Measurements from ENCODE around the gene FTSJ1. TPM values are rescaled to one million over a fixed set of nuclear protein-coding genes. Genes with fewer than 3 reads are reported as not detected.

FTSJ1 gene
- total RNA-seq, 4 donors from 2014 or later: 45.7 to 74.7 (median 56.1) TPM

GRCh38 chrX:48458711-48459110 lies 17.3 kb upstream of the FTSJ1 start:
- DNase-seq (ENCODE audit: low spot score) (no peak), ATAC-seq (ENCODE audit: low FRiP score) (no peak)
- TF ChIP-seq CTCF (IDR thresholded peaks at IDR 0.05): no peak

GRCh38 chrX:48459483-48459882 lies 16.5 kb upstream of the FTSJ1 start:
- DNase-seq (ENCODE audit: low spot score): no peak
- ATAC-seq (ENCODE audit: low FRiP score): no peak
- no peak for TF ChIP-seq CTCF (IDR thresholded peaks at IDR 0.05)

GRCh38 chrX:48460031-48460430 lies 16.0 kb upstream of the FTSJ1 start:
- ATAC-seq (ENCODE audit: low FRiP score) (no peak), DNase-seq (ENCODE audit: low spot score) (no peak)
- TF ChIP-seq CTCF (IDR thresholded peaks at IDR 0.05): no peak

GRCh38 chrX:48460606-48461005 lies 15.4 kb upstream of the FTSJ1 start:
- no peak for ATAC-seq (ENCODE audit: low FRiP score)
- TF ChIP-seq CTCF (IDR thresholded peaks at IDR 0.05): no peak
- DNase-seq (ENCODE audit: low spot score): no peak

- ATAC-seq (ENCODE audit: low FRiP score) (no peak), DNase-seq (ENCODE audit: low spot score) (no peak)
- TF ChIP-seq CTCF (IDR thresholded peaks at IDR 0.05): no peak
These were observed 14.2 kb upstream of the FTSJ1 start for GRCh38 chrX:48461830-48462229.

GRCh38 chrX:48465336-48465933 lies 10.6 kb upstream of the FTSJ1 start:
- no peak for DNase-seq (ENCODE audit: low spot score)
- TF ChIP-seq CTCF (IDR thresholded peaks at IDR 0.05): no peak
- no peak for ATAC-seq (ENCODE audit: low FRiP score)

GRCh38 chrX:48466696-48467095 lies 9.3 kb upstream of the FTSJ1 start:
- ATAC-seq (ENCODE audit: low FRiP score) (no peak), DNase-seq (ENCODE audit: low spot score) (no peak)
- no peak for TF ChIP-seq CTCF (IDR thresholded peaks at IDR 0.05)
